ENCODE measurements around the gene FGFRL1. TPM values are rescaled to one million over a fixed set of nuclear protein-coding genes. Genes with fewer than 3 reads are reported as not detected.

Gene FGFRL1
- polyA plus RNA-seq, 2 of the 4 experiments (the other 2 are of a cell fraction), result 4.7 to 11.2 TPM

DNA sequence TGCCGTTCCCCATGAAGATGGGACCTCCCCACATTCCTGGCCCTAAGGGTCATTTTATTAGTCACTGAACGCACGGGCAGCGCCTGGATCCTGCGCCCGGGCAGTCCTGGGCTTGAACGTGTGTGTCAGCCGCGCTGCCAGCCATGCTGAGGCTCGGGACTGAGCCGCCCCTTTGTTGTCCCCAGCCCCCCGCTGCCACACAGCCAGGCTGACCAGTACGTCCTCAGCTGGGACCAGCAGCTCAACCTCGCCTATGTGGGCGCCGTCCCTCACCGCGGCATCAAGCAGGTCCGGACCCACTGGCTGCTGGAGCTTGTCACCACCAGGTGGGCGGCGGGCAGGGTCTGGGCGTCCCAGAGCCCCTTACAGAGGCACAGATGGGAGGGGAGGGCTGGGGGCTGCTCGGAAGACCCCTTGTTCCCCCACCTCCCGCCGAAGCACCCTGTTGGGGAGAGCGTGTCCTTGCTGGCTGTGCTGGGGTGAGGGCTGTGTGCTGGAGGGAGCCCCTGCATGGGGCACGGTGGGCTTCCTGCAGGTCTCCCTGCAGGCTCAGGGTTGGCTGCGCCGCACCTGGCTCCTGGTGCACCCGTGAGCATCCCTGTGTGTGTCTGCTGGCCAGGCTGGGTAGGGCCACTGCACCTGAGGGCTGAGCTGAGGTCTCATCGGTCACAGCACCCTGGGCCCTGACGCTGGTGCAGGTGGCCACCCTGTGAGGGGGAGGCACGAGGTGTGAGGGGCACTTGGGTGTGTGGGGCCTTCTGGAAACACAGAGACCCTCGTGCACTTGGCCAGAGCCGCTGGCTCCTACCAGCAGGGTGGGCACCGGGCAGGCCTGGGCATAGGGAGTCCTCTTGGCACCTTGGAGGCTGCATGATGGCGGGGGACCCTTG lies 23.6 kb upstream of the FGFRL1 start:
- WGBS (ENCODE audit: missing lambda C conversion rate), result 29% methylated on average over 9 of the region's 37 CpGs
- FAIRE-seq (no peak), ATAC-seq (no peak), DNase-seq (ENCODE audit: low read depth in 1 of 2, low spot score in 1 of 2) (peak in 1 of 2 experiments; percentile 47)
- Histone ChIP-seq H3K4me1 (peaks cover 20% of the 10 kb centered on the region), H3K27ac (peak overlapping the region; percentile 81 to 99), H3K4me3 (peak overlapping the region; percentile 55), H3K4me2 (peak overlapping the region; percentile 83), H3K9me3 (no peaks in the 10 kb centered on the region)
- ChIA-PET POLR2A (interaction anchor here (0.8 to 1.2 kb wide), 3 partner anchors 13 to 206 kb away, joined by 3 to 6 read pairs (median 4); partner anchors contain the start of genes GAK and TMEM175), CTCF (interaction anchor here (0.6 to 1.6 kb wide), 11 partner anchors 10 to 245 kb away, joined by 3 to 7 read pairs (median 3); no protein-coding TSS in a partner anchor)
- no peak for TF ChIP-seq HEYL (CRISPR knock-in tag; IDR thresholded peaks at IDR 0.05)
- TF ChIP-seq, protein P1, sequence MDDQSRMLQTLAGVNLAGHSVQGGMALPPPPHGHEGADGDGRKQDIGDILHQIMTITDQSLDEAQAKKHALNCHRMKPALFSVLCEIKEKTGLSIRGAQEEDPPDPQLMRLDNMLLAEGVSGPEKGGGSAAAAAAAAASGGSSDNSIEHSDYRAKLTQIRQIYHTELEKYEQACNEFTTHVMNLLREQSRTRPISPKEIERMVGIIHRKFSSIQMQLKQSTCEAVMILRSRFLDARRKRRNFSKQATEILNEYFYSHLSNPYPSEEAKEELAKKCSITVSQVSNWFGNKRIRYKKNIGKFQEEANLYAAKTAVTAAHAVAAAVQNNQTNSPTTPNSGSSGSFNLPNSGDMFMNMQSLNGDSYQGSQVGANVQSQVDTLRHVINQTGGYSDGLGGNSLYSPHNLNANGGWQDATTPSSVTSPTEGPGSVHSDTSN (IDR thresholded peaks at IDR 0.05), result no peak
- TF ChIP-seq EHF (CRISPR knock-in tag; IDR thresholded peaks at IDR 0.05), result no peak
- no peak for TF ChIP-seq ESRRA (IDR thresholded peaks at IDR 0.05; ENCODE audit: borderline replicate concordance, low read length)
- TF ChIP-seq ZSCAN20 (CRISPR knock-in tag; IDR thresholded peaks at IDR 0.05), result no peak
- TF ChIP-seq EP300 (IDR thresholded peaks at IDR 0.05), result no peak
- no peak for TF ChIP-seq BHLHE40 (IDR thresholded peaks at IDR 0.05; ENCODE audit: low read depth, low read length)
- no peak for TF ChIP-seq JUNB (IDR thresholded peaks at IDR 0.05)
- no peak for TF ChIP-seq ZC3H11A (IDR thresholded peaks at IDR 0.05)
- TF ChIP-seq SMC3 (IDR thresholded peaks at IDR 0.05), result no peak
- TF ChIP-seq RCOR1 (IDR thresholded peaks at IDR 0.05; ENCODE audit: low read depth, low read length), result no peak
- no peak for TF ChIP-seq NFE2L2 (conservative IDR thresholded peaks at IDR 0.05; ENCODE audit: low read length)
- TF ChIP-seq HDAC2 (IDR thresholded peaks at IDR 0.05), result no peak
- no peak for TF ChIP-seq SREBF2 (IDR thresholded peaks at IDR 0.05)
- no peak for TF ChIP-seq FOXS1 (CRISPR knock-in tag; IDR thresholded peaks at IDR 0.05)
- TF ChIP-seq RAD21 (conservative IDR thresholded peaks at IDR 0.05 in 1 of 2, IDR thresholded peaks at IDR 0.05 in 1 of 2), result no peak
- TF ChIP-seq, protein P2, sequence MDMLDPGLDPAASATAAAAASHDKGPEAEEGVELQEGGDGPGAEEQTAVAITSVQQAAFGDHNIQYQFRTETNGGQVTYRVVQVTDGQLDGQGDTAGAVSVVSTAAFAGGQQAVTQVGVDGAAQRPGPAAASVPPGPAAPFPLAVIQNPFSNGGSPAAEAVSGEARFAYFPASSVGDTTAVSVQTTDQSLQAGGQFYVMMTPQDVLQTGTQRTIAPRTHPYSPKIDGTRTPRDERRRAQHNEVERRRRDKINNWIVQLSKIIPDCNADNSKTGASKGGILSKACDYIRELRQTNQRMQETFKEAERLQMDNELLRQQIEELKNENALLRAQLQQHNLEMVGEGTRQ (IDR thresholded peaks at IDR 0.05), result no peak
- no peak for TF ChIP-seq POLR2A (IDR thresholded peaks at IDR 0.05; ENCODE audit: low read length)
- TF ChIP-seq HOXB5 (CRISPR knock-in tag; IDR thresholded peaks at IDR 0.05), result no peak

DNA sequence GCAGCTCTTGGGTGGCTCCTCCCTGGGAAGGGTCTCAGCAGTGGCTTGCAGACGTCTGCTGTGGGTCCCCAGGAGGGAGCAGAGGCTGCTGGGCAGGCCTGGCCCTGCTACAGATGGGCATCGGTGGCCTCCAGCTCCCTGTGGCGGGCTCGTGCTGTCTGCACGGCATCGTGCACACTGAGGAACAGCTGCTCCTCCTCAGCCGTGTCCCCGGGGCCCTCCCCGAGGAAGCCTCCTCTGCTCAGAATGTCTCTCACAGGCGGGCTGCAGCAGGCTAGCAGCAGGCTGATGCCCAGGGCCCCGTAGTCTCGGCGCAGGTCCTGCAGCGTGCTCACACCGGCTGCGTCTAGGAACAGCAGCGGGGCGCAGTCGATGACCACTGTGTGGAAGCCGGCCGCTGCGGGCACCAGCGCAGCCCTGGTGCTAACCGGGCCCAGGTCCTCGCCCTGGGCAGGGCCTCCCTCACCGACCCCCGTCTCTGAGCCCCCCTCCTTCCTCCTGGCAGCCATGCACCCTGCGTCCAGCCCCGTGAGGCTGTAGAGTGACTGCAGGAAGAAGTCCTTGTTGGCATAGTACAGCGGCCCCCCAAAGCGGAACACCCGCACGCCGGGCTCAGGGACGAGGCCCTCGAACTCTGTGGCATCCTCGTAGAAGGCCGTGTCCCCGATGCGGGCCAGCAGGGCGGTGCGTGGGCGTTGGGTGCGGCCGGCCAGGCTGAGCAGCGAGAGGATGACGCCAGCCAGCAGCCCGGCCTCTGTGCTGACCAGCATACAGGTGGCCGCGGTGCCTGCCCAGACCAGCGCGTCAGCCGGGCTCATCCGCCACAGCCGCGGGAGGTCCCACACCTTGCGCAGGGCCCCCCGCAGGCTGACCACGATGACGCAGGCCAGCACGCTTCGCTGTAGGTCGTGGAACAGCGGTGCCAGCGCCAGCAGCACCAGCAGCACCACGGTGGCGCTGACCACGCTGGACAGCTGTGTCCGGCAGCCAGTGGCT lies 22.4 kb upstream of the FGFRL1 start:
- Histone ChIP-seq H3K9me3 (no peaks in the 10 kb centered on the region), H3K27ac (no peak overlapping the region; a peak in 1 of 6 replicates), H3K4me2 (no peak overlapping the region; the same call in 2 of the 3 replicates), H3K4me1 (peaks cover 31% of the 10 kb centered on the region), H3K4me3 (no peak overlapping the region)
- FAIRE-seq, result no peak
- 96% methylated on average over 25 of the region's 69 CpGs for WGBS (ENCODE audit: missing lambda C conversion rate)
- DNase-seq (ENCODE audit: low read depth in 1 of 2, low spot score in 1 of 2), result no peak
- POLR2A ChIA-PET, result no interaction called here
- no peak for TF ChIP-seq BHLHE40 (IDR thresholded peaks at IDR 0.05; ENCODE audit: low read depth, low read length)
- TF ChIP-seq SREBF2 (IDR thresholded peaks at IDR 0.05), result no peak
- TF ChIP-seq, protein P3, sequence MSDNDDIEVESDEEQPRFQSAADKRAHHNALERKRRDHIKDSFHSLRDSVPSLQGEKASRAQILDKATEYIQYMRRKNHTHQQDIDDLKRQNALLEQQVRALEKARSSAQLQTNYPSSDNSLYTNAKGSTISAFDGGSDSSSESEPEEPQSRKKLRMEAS (IDR thresholded peaks at IDR 0.05), result no peak
- no peak for TF ChIP-seq ZFP36 (IDR thresholded peaks at IDR 0.05; ENCODE audit: borderline replicate concordance, partially characterized antibody)
- TF ChIP-seq, protein P4, sequence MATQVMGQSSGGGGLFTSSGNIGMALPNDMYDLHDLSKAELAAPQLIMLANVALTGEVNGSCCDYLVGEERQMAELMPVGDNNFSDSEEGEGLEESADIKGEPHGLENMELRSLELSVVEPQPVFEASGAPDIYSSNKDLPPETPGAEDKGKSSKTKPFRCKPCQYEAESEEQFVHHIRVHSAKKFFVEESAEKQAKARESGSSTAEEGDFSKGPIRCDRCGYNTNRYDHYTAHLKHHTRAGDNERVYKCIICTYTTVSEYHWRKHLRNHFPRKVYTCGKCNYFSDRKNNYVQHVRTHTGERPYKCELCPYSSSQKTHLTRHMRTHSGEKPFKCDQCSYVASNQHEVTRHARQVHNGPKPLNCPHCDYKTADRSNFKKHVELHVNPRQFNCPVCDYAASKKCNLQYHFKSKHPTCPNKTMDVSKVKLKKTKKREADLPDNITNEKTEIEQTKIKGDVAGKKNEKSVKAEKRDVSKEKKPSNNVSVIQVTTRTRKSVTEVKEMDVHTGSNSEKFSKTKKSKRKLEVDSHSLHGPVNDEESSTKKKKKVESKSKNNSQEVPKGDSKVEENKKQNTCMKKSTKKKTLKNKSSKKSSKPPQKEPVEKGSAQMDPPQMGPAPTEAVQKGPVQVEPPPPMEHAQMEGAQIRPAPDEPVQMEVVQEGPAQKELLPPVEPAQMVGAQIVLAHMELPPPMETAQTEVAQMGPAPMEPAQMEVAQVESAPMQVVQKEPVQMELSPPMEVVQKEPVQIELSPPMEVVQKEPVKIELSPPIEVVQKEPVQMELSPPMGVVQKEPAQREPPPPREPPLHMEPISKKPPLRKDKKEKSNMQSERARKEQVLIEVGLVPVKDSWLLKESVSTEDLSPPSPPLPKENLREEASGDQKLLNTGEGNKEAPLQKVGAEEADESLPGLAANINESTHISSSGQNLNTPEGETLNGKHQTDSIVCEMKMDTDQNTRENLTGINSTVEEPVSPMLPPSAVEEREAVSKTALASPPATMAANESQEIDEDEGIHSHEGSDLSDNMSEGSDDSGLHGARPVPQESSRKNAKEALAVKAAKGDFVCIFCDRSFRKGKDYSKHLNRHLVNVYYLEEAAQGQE (IDR thresholded peaks at IDR 0.05), result no peak
- no peak for ATAC-seq
- CTCF ChIA-PET, result interaction anchor here (0.9 kb wide), 1 partner anchor 246 kb away, joined by 4 read pairs; no protein-coding TSS in a partner anchor
